HCT116 (cell line): ENCODE results near the gene ZNHIT6. TPM values are rescaled to one million over a fixed set of nuclear protein-coding genes. Genes with fewer than 3 reads are reported as not detected.

Experiments
- ATAC-seq: fragments of 200-7000 bp; cut with Tn5 transposase; 2 replicates; pipeline ENCODE4 v1.9.1; 2020; ENCODE audit warnings: mild to moderate bottlenecking, moderate library complexity
- BruUV-seq: library from RNA; stranded (reverse); fragments of 400-500 nt; replicated peaks from 2 replicates; lab custom pipeline; 2021; lab: Mats Ljungman, UMichigan
- CTCF ChIA-PET: fragments of 300-600 bp; sonication (Branson Sonifier 250); formaldehyde crosslinking; loops from one replicate; lab custom pipeline; 2021; ENCODE audit warnings: antibody characterized with exemption; lab: Charles Lee
- POLR2A ChIA-PET: fragments of 300-600, 350-600 bp; sonication (Branson Sonifier 250); formaldehyde crosslinking; loops from one replicate; lab custom pipeline; 2021; ENCODE audit warnings: antibody characterized with exemption; lab: Charles Lee
- RAD21 ChIA-PET, 2 experiments: fragments of 300-600 bp; sonication (Branson Sonifier 250); formaldehyde crosslinking; loops; one replicate each; lab custom pipeline; 2023; ENCODE audit warnings: low total read pairs in 2 of 2; ENCODE audit not compliant: uncharacterized antibody in 2 of 2, unreplicated experiment in 2 of 2, low non-redundant PET in 1 of 2; lab: Charles Lee
- DNase-seq: peaks from one replicate; pipeline ENCODE4 v3.0.0-alpha.2; 2010; ENCODE audit warnings: low read depth, low spot score
- H2AFZ ChIP-seq: fragments of 200-600 bp; shearing (Covaris generic), sonication (generic); 2 replicates; pipeline ENCODE4 v1.6.1; 2017; ENCODE audit warnings: low read depth, mixed run types, mixed read lengths, antibody characterized with exemption, low read length; ENCODE audit not compliant: poor library complexity, severe bottlenecking
- H3K27ac ChIP-seq: 2 replicates; pipeline ENCODE4 v1.5.1; 2012; ENCODE audit warnings: low read depth, low read length
- H3K27me3 ChIP-seq: fragments of 200-600 bp; sonication (generic); 2 replicates; pipeline ENCODE4 v1.6.1; 2016; ENCODE audit warnings: mixed run types, low read length, mixed read lengths; ENCODE audit not compliant: insufficient read depth
- H3K36me3 ChIP-seq, 2 experiments: fragments of 200-500 bp in 1 of 2; fragments of 200-600 bp in 1 of 2; sonication (Bioruptor generic) in 1 of 2; sonication (generic) in 1 of 2; 2 replicates each; pipeline versions ENCODE4 v1.5.1 to v1.6.1; 2014 to 2016; ENCODE audit warnings: low read length in 2 of 2, inconsistent platforms in 1 of 2, mixed read lengths in 1 of 2, mixed run types in 1 of 2; ENCODE audit not compliant: insufficient read depth in 2 of 2, control insufficient read depth in 1 of 2
- H3K4me1 ChIP-seq, 2 experiments: fragments of 200-600 bp in 1 of 2; sonication (generic) in 1 of 2; 2 replicates each; pipeline versions ENCODE4 v1.5.1 to v1.6.1; 2012 to 2017; ENCODE audit warnings: low read length in 2 of 2, inconsistent platforms in 1 of 2, mild to moderate bottlenecking in 1 of 2, mixed read lengths in 1 of 2, mixed run types in 1 of 2, moderate library complexity in 1 of 2; ENCODE audit not compliant: insufficient read depth in 2 of 2, control insufficient read depth in 1 of 2
- H3K4me2 ChIP-seq: fragments of 200-600 bp; sonication (generic); 2 replicates; pipeline ENCODE4 v1.6.1; 2017; ENCODE audit warnings: mixed run types, low read length, mixed read lengths
- H3K4me3 ChIP-seq, 2 experiments: fragments of 200-600 bp in 1 of 2; sonication (generic) in 1 of 2; replicated peaks in 1 of 2; 2 replicates each; pipeline ENCODE4 v1.5.1; 2011 to 2016; ENCODE audit warnings: low read length in 2 of 2, control low read depth in 1 of 2, low read depth in 1 of 2, mild to moderate bottlenecking in 1 of 2, mixed read lengths in 1 of 2, mixed run types in 1 of 2
- H3K79me2 ChIP-seq: fragments of 200-600 bp; sonication (generic); 2 replicates; pipeline ENCODE4 v1.6.1; 2017; ENCODE audit warnings: mild to moderate bottlenecking, mixed run types, low read length, moderate library complexity, mixed read lengths; ENCODE audit not compliant: insufficient read depth
- H3K9ac ChIP-seq: fragments of 200-600 bp; sonication (generic); 2 replicates; pipeline ENCODE4 v1.6.1; 2016; ENCODE audit warnings: low read length, mixed read lengths
- H3K9me2 ChIP-seq: fragments of 200-600 bp; sonication (generic), shearing (Covaris generic); 2 replicates; pipeline ENCODE4 v1.6.1; 2017; ENCODE audit warnings: mixed run types, mild to moderate bottlenecking, moderate library complexity; ENCODE audit not compliant: insufficient read depth
- H3K9me3 ChIP-seq, 2 experiments: fragments of 200-500 bp in 1 of 2; fragments of 200-600 bp in 1 of 2; sonication (Bioruptor generic) in 1 of 2; sonication (generic) in 1 of 2; 2 replicates each; pipeline ENCODE4 v1.6.1; 2014 to 2017; ENCODE audit warnings: low read length in 2 of 2, mixed read lengths in 2 of 2, inconsistent platforms in 1 of 2, low read depth in 1 of 2, mild to moderate bottlenecking in 1 of 2, mixed run types in 1 of 2, moderate library complexity in 1 of 2; ENCODE audit not compliant: control insufficient read depth in 1 of 2, insufficient read depth in 1 of 2
- H4K20me1 ChIP-seq: fragments of 200-600 bp; sonication (generic), shearing (Covaris generic); 2 replicates; pipeline ENCODE4 v1.6.1; 2017; ENCODE audit warnings: mixed run types, mild to moderate bottlenecking, moderate library complexity; ENCODE audit not compliant: insufficient read depth
- ATF3 ChIP-seq: IDR thresholded peaks from 2 replicates; pipeline ENCODE4 v1.6.1; 2012
- CBX3 ChIP-seq: IDR thresholded peaks from 2 replicates; pipeline ENCODE4 v1.6.1; 2012; ENCODE audit warnings: low read depth
- CTCF ChIP-seq, 3 experiments: fragments of 200-600 bp in 1 of 3; sonication (generic) in 1 of 3; IDR thresholded peaks in 2 of 3; conservative IDR thresholded peaks in 1 of 3; 2 replicates each; pipeline ENCODE4 v1.5.1; 2012 to 2017; ENCODE audit warnings: low read depth in 2 of 3, low read length in 2 of 3, antibody characterized with exemption in 1 of 3, borderline replicate concordance in 1 of 3, control low read depth in 1 of 3, mild to moderate bottlenecking in 1 of 3, mixed read lengths in 1 of 3, mixed run types in 1 of 3, moderate library complexity in 1 of 3; ENCODE audit not compliant: insufficient read depth in 1 of 3
- EGR1 ChIP-seq: IDR thresholded peaks from 2 replicates; pipeline ENCODE4 v1.6.1; 2012; ENCODE audit warnings: low read depth
- EZH2phosphoT487 ChIP-seq: fragments of 200-600 bp; IDR thresholded peaks from 2 replicates; pipeline ENCODE4 v1.6.1; 2018; ENCODE audit warnings: antibody characterized with exemption, borderline replicate concordance
- POLR2AphosphoS5 ChIP-seq: IDR thresholded peaks from 2 replicates; pipeline ENCODE4 v1.6.1; 2011; ENCODE audit warnings: mild to moderate bottlenecking, low read depth, low read length, moderate library complexity
- SP1 ChIP-seq: IDR thresholded peaks from 2 replicates; pipeline ENCODE4 v1.6.1; 2012; ENCODE audit warnings: low read depth
- YY1 ChIP-seq: IDR thresholded peaks from 2 replicates; pipeline ENCODE4 v1.6.1; 2011; ENCODE audit warnings: low read length, low read depth, moderate library complexity, mild to moderate bottlenecking; ENCODE audit not compliant: insufficient replicate concordance; ENCODE audit errors: extremely low read depth
- ZFX ChIP-seq: fragments of 450-650 bp; IDR thresholded peaks from 2 replicates; pipeline ENCODE4 v1.6.1; 2017
- intact Hi-C: fragments of 100-400 bp; cut with micrococcal nuclease; formaldehyde crosslinking; loops from 2 replicates; pipeline ENCODE4 v1.10.0; 2022
- total RNA-seq: library from RNA; stranded (reverse); gene quantifications from one replicate; pipeline ENCODE4 v1.2.1, GENCODE V29; 2021; ENCODE audit not compliant: unreplicated experiment

Gene ZNHIT6
- total RNA-seq, 1 experiment from 2014 or later, result 18.4 TPM

GRCh38 chr1:85623061-85623471 is 85.2 kb downstream of the ZNHIT6 start:
- Histone ChIP-seq H3K27me3 (no peaks in the 10 kb centered on the region), H3K9me3 (peaks cover 3% of the 10 kb centered on the region in 2 experiments; a peak in 3 of 4 replicates), H3K4me2 (no peak overlapping the region), H3K9ac (no peak overlapping the region), H2AFZ (no peak overlapping the region), H3K79me2 (no peaks in the 10 kb centered on the region), H3K36me3 (no peaks in the 10 kb centered on the region), H3K4me1 (peaks cover 8 to 16% of the 10 kb centered on the region in 2 experiments; a peak in 3 of 4 replicates), H3K9me2 (no peaks in the 10 kb centered on the region), H3K4me3 (no peak overlapping the region), H4K20me1 (no peaks in the 10 kb centered on the region), H3K27ac (no peak overlapping the region)
- POLR2A ChIA-PET, result interaction anchor here (0.7 kb wide), 1 partner anchor 306 kb away, joined by 3 read pairs; no protein-coding TSS in a partner anchor
- TF ChIP-seq EGR1 (no peak), ATF3 (no peak), SP1 (no peak), EZH2phosphoT487 (no peak), CTCF (IDR thresholded peaks at IDR 0.05 in 2 of 3, conservative IDR thresholded peaks at IDR 0.05 in 1 of 3; ENCODE audit: borderline replicate concordance in 1 of 3, insufficient read depth in 1 of 3, low read depth in 2 of 3, low read length in 2 of 3) (no peak), CBX3 (no peak), ZFX (no peak), YY1 (no peak), POLR2AphosphoS5 (no peak)
- intact Hi-C loops, result no loop called here
- no peak for ATAC-seq
- no TSS peak for BruUV-seq
- no peak for DNase-seq
- RAD21 ChIA-PET, result interaction anchor here in 1 of 2 experiments (0.6 kb wide), 1 partner anchor 243 kb away, joined by 6 read pairs; no protein-coding TSS in a partner anchor
- CTCF ChIA-PET, result no interaction called here
